ENCODE results near the gene USP11.

The USP11 gene

GRCh38 chrX:47232803-47233332, at the start of gene USP11:
Gene USP11, plus strand, starts transcription at chrX:47233009. Its CDS starts 35 bp downstream, at chrX:47233044.
- H3K4me1 ChIP-seq (ENCODE audit: insufficient read depth, poor library complexity, severe bottlenecking): peaks cover 3% of the 10 kb centered on the region
- peak within 1 kb of the TSS; percentile 87 for H3K4me3 ChIP-seq (ENCODE audit: severe bottlenecking)
- no peak for TF ChIP-seq CTCF (IDR thresholded peaks at IDR 0.05; ENCODE audit: poor library complexity, severe bottlenecking)
- ATAC-seq (ENCODE audit: low read depth) (peak; percentile 25; the same call in 2 of the 3 replicates), DNase-seq (ENCODE audit: low spot score) (no peak)
- peak within 1 kb of the TSS; percentile 77 for H3K27ac ChIP-seq (ENCODE audit: poor library complexity, severe bottlenecking)
- H3K27me3 ChIP-seq (ENCODE audit: insufficient read depth, poor library complexity, severe bottlenecking): no peaks in the 10 kb centered on the region
- no peaks in the 10 kb centered on the region for H3K9me3 ChIP-seq (ENCODE audit: severe bottlenecking)
- H3K36me3 ChIP-seq (ENCODE audit: low read depth): peaks cover 12% of the 10 kb centered on the region

- ATAC-seq (ENCODE audit: low read depth) (no peak), DNase-seq (ENCODE audit: low spot score) (no peak)
- Histone ChIP-seq H3K4me1 (ENCODE audit: insufficient read depth, poor library complexity, severe bottlenecking) (no peaks in the 10 kb centered on the region), H3K4me3 (ENCODE audit: severe bottlenecking) (no peak overlapping the region), H3K27ac (ENCODE audit: poor library complexity, severe bottlenecking) (no peak overlapping the region), H3K27me3 (ENCODE audit: insufficient read depth, poor library complexity, severe bottlenecking) (no peaks in the 10 kb centered on the region), H3K9me3 (ENCODE audit: severe bottlenecking) (no peaks in the 10 kb centered on the region), H3K36me3 (ENCODE audit: low read depth) (peaks cover 4% of the 10 kb centered on the region)
- TF ChIP-seq CTCF (IDR thresholded peaks at IDR 0.05; ENCODE audit: poor library complexity, severe bottlenecking): no peak
Observed at GRCh38 chrX:47184486-47184885, 48.3 kb upstream of the USP11 start.

GRCh38 chrX:47185241-47185640, 47.6 kb upstream of the USP11 start:
- Histone ChIP-seq H3K36me3 (ENCODE audit: low read depth) (peaks cover 4% of the 10 kb centered on the region), H3K27ac (ENCODE audit: poor library complexity, severe bottlenecking) (no peak overlapping the region), H3K4me1 (ENCODE audit: insufficient read depth, poor library complexity, severe bottlenecking) (no peaks in the 10 kb centered on the region), H3K27me3 (ENCODE audit: insufficient read depth, poor library complexity, severe bottlenecking) (no peaks in the 10 kb centered on the region), H3K9me3 (ENCODE audit: severe bottlenecking) (no peaks in the 10 kb centered on the region), H3K4me3 (ENCODE audit: severe bottlenecking) (no peak overlapping the region)
- DNase-seq (ENCODE audit: low spot score) (no peak), ATAC-seq (ENCODE audit: low read depth) (no peak)
- no peak for TF ChIP-seq CTCF (IDR thresholded peaks at IDR 0.05; ENCODE audit: poor library complexity, severe bottlenecking)

GRCh38 chrX:47186096-47186740, 46.6 kb upstream of the USP11 start:
- Histone ChIP-seq H3K9me3 (ENCODE audit: severe bottlenecking) (no peaks in the 10 kb centered on the region), H3K27ac (ENCODE audit: poor library complexity, severe bottlenecking) (no peak overlapping the region), H3K27me3 (ENCODE audit: insufficient read depth, poor library complexity, severe bottlenecking) (no peaks in the 10 kb centered on the region), H3K36me3 (ENCODE audit: low read depth) (peaks cover 4% of the 10 kb centered on the region; the same call in 1 of the 2 replicates), H3K4me1 (ENCODE audit: insufficient read depth, poor library complexity, severe bottlenecking) (no peaks in the 10 kb centered on the region), H3K4me3 (ENCODE audit: severe bottlenecking) (no peak overlapping the region)
- no peak for TF ChIP-seq CTCF (IDR thresholded peaks at IDR 0.05; ENCODE audit: poor library complexity, severe bottlenecking)
- DNase-seq (ENCODE audit: low spot score) (no peak), ATAC-seq (ENCODE audit: low read depth) (no peak)

- no peak for DNase-seq (ENCODE audit: low spot score)
- TF ChIP-seq CTCF (IDR thresholded peaks at IDR 0.05; ENCODE audit: poor library complexity, severe bottlenecking): no peak
- Histone ChIP-seq H3K4me3 (ENCODE audit: severe bottlenecking) (no peak overlapping the region), H3K36me3 (ENCODE audit: low read depth) (peaks cover 4% of the 10 kb centered on the region; the same call in 1 of the 2 replicates), H3K27ac (ENCODE audit: poor library complexity, severe bottlenecking) (no peak overlapping the region), H3K9me3 (ENCODE audit: severe bottlenecking) (no peaks in the 10 kb centered on the region), H3K4me1 (ENCODE audit: insufficient read depth, poor library complexity, severe bottlenecking) (no peaks in the 10 kb centered on the region), H3K27me3 (ENCODE audit: insufficient read depth, poor library complexity, severe bottlenecking) (no peaks in the 10 kb centered on the region)
- ATAC-seq (ENCODE audit: low read depth): no peak
Observed at GRCh38 chrX:47187106-47187677, 45.6 kb upstream of the USP11 start.
